Ascending aorta (tissue), 2 donors: Measurements from ENCODE around the gene ELL3. TPM values are rescaled to one million over a fixed set of nuclear protein-coding genes. Genes with fewer than 3 reads are reported as not detected.

ENCODE experiments used
- DNase-seq, 2 donors: peaks; one replicate each; pipeline ENCODE4 v3.0.0-alpha.2; 2019; ENCODE audit warnings: low spot score in 2 of 2
- H3K27ac ChIP-seq, 2 donors: fragments of 200-600 bp; sonication (generic); one replicate each; pipeline ENCODE4 v1.5.1; 2016 to 2017; ENCODE audit warnings: mild to moderate bottlenecking in 1 of 2
- H3K27me3 ChIP-seq: fragments of 200-600 bp; sonication (generic); one replicate; pipeline ENCODE4 v1.5.1; 2017
- H3K36me3 ChIP-seq, 2 donors: fragments of 200-600 bp; sonication (generic); one replicate each; pipeline ENCODE4 v1.5.1; 2016
- H3K4me1 ChIP-seq, 2 donors: fragments of 200-600 bp; sonication (generic); one replicate each; pipeline ENCODE4 v1.5.1; 2016 to 2017; ENCODE audit warnings: mild to moderate bottlenecking in 1 of 2
- H3K4me3 ChIP-seq, 2 donors: fragments of 200-600 bp; sonication (generic); one replicate each; pipeline ENCODE4 v1.5.1; 2016 to 2017; ENCODE audit warnings: mild to moderate bottlenecking in 1 of 2
- H3K9me3 ChIP-seq, 2 donors: fragments of 200-600 bp; sonication (generic); one replicate each; pipeline ENCODE4 v1.5.1; 2016
- CTCF ChIP-seq, 3 experiments: fragments of 200-600 bp in 2 of 3; fragments of 450-650 bp in 1 of 3; sonication (generic) in 2 of 3; IDR thresholded peaks; one replicate each; pipeline ENCODE4 v1.5.1; 2016 to 2019; ENCODE audit warnings: antibody characterized with exemption in 3 of 3, mild to moderate bottlenecking in 1 of 3, moderate library complexity in 1 of 3
- intact Hi-C: fragments of 100-400 bp; cut with DNase I; formaldehyde crosslinking; loops from one replicate; pipeline ENCODE4 v1.15.1; 2023
- total RNA-seq: library from RNA; depleted of rRNA; stranded (reverse); fragments of >200 nt; gene quantifications from one replicate; pipeline ENCODE4 v1.1.0, GENCODE V29; 2016

ELL3 gene
- total RNA-seq, 1 donor from 2014 or later: 39.5 TPM

GRCh38 chr15:43723151-43723550 is 53.6 kb downstream of the ELL3 start:
- intact Hi-C loops: no loop called here
- Histone ChIP-seq H3K27ac (no peak overlapping the region), H3K4me3 (no peak overlapping the region), H3K4me1 (peaks cover 0 to 6% of the 10 kb centered on the region in 2 donors), H3K27me3 (no peaks in the 10 kb centered on the region), H3K9me3 (no peaks in the 10 kb centered on the region), H3K36me3 (no peaks in the 10 kb centered on the region)
- DNase-seq: no peak
- TF ChIP-seq CTCF (IDR thresholded peaks at IDR 0.05): no peak

Other genes starting within 250 kb of the ELL3 start
- 99.2 TPM for gene PPIP5K1, start 186.8 kb downstream of the ELL3 start, total RNA-seq
- not detected for gene CKMT1B, start 182.9 kb downstream of the ELL3 start, total RNA-seq
- gene STRC, start 158.2 kb downstream of the ELL3 start, total RNA-seq: not detected
- 1.4 TPM for gene CATSPER2, start 128.1 kb downstream of the ELL3 start, total RNA-seq
- gene CKMT1A, start 83.1 kb downstream of the ELL3 start, total RNA-seq: not detected
- gene PDIA3, start 30.5 kb downstream of the ELL3 start, total RNA-seq: 89.1 TPM
- gene SERF2, start 15.4 kb upstream of the ELL3 start, total RNA-seq: 733 TPM
- not detected for gene SERINC4, start 23.3 kb upstream of the ELL3 start, total RNA-seq
- 20.2 TPM for gene HYPK, start 23.6 kb upstream of the ELL3 start, total RNA-seq
- gene MFAP1, start 47.7 kb upstream of the ELL3 start, total RNA-seq: 14.8 TPM
- 5.2 TPM for gene WDR76, start 50.0 kb upstream of the ELL3 start, total RNA-seq